K562 (cell line): ENCODE measurements around the gene MARK2. TPM values are rescaled to one million over a fixed set of nuclear protein-coding genes. Genes with fewer than 3 reads are reported as not detected.

ENCODE experiments used
- ATAC-seq: fragments of 200-7000 bp; cut with Tn5 transposase; 3 replicates; pipeline ENCODE4 v1.9.1; 2020; ENCODE audit warnings: moderate library complexity
- BruUV-seq: library from RNA; stranded (reverse); fragments of 400-500 nt; replicated peaks from 2 replicates; lab custom pipeline; 2021; lab: Mats Ljungman, UMichigan
- CTCF ChIA-PET: fragments of 300-600 bp; formaldehyde crosslinking; extraction: SDS; loops from one replicate; lab custom pipeline; 2021; ENCODE audit warnings: low intra/inter-chr PET ratio; lab: Yijun Ruan, JAX
- POLR2A ChIA-PET: fragments of 300-600, 350-650 bp; sonication (Branson Sonifier 250); formaldehyde crosslinking; extraction: SDS; loops from one replicate; lab custom pipeline; 2021; ENCODE audit warnings: antibody characterized with exemption, inconsistent platforms; lab: Yijun Ruan, JAX
- DNase-seq, 4 experiments: peaks; one replicate each; pipeline versions ENCODE4 v3.0.0 to v3.0.0-alpha.2; 2011 to 2018; ENCODE audit warnings: low spot score in 3 of 4, mixed read lengths in 3 of 4; ENCODE audit errors: extremely low read depth in 1 of 4
- FAIRE-seq: peaks from 2 replicates; lab custom pipeline; 2011; peaks lifted over from hg19 to GRCh38; lab: Jason Lieb, UNC
- H2AFZ ChIP-seq: 2 replicates; pipeline ENCODE4 v1.6.0; 2011; ENCODE audit warnings: low read depth, low read length, control low read depth, inconsistent platforms
- H3K27ac ChIP-seq: fragments of 200-600 bp; 3 replicates; pipeline ENCODE4 v1.8.0; 2011; ENCODE audit warnings: low read depth, mild to moderate bottlenecking, control low read depth, inconsistent platforms, low read length, moderate library complexity, mixed read lengths; ENCODE audit errors: extremely low read depth
- H3K27me3 ChIP-seq, 2 experiments: fragments of 300-600 bp in 1 of 2; 2 replicates in 1 of 2; 3 replicates in 1 of 2; pipeline versions ENCODE4 v1.6.0 to v1.8.0; 2011; ENCODE audit warnings: inconsistent platforms in 2 of 2, low read length in 2 of 2, mild to moderate bottlenecking in 1 of 2, mixed read lengths in 1 of 2, moderate library complexity in 1 of 2; ENCODE audit not compliant: control insufficient read depth in 2 of 2, insufficient read depth in 2 of 2
- H3K36me3 ChIP-seq: fragments of 300-600 bp; 3 replicates; pipeline ENCODE4 v1.8.0; 2011; ENCODE audit warnings: mild to moderate bottlenecking, low read length, inconsistent platforms; ENCODE audit not compliant: control insufficient read depth, insufficient read depth
- H3K4me1 ChIP-seq, 2 experiments: fragments of 200-600 bp in 1 of 2; replicated peaks in 1 of 2; 2 replicates in 1 of 2; 3 replicates in 1 of 2; pipeline versions ENCODE4 v1.5.1 to v1.8.0; 2011; ENCODE audit warnings: inconsistent platforms in 2 of 2, low read length in 2 of 2, mild to moderate bottlenecking in 1 of 2, mixed read lengths in 1 of 2, moderate library complexity in 1 of 2; ENCODE audit not compliant: control insufficient read depth in 2 of 2, insufficient read depth in 2 of 2
- H3K4me2 ChIP-seq: 2 replicates; pipeline ENCODE4 v1.6.1; 2011; ENCODE audit warnings: low read length, control low read depth, inconsistent platforms, mixed read lengths; ENCODE audit not compliant: insufficient read depth
- H3K4me3 ChIP-seq: fragments of 200-600 bp; sonication (generic), shearing (Covaris generic); 2 replicates; pipeline ENCODE4 v1.5.1; 2016; ENCODE audit warnings: control low read depth, inconsistent platforms
- H3K79me2 ChIP-seq: fragments of 200-600 bp; 3 replicates; pipeline ENCODE4 v1.8.0; 2011; ENCODE audit warnings: low read length, inconsistent platforms; ENCODE audit not compliant: control insufficient read depth, insufficient read depth
- H3K9ac ChIP-seq, 2 experiments: 2 replicates each; pipeline versions ENCODE4 v1.6.0 to v1.6.1; 2011; ENCODE audit warnings: low read depth in 2 of 2, low read length in 2 of 2, control low read depth in 1 of 2, inconsistent platforms in 1 of 2, mild to moderate bottlenecking in 1 of 2, mixed read lengths in 1 of 2; ENCODE audit not compliant: insufficient read depth in 1 of 2
- H3K9me1 ChIP-seq: one replicate; pipeline ENCODE4 v1.6.0; 2011; ENCODE audit warnings: inconsistent platforms, mild to moderate bottlenecking, low read length, moderate library complexity; ENCODE audit not compliant: control insufficient read depth, insufficient read depth
- H3K9me3 ChIP-seq: replicated peaks from 2 replicates; pipeline ENCODE4 v1.5.1; 2011; ENCODE audit warnings: low read depth, low read length, inconsistent platforms; ENCODE audit not compliant: control insufficient read depth, insufficient read depth
- H4K20me1 ChIP-seq: replicated peaks from 2 replicates; pipeline ENCODE4 v1.6.1; 2011; ENCODE audit warnings: low read length, inconsistent platforms, mixed read lengths; ENCODE audit not compliant: control insufficient read depth, insufficient read depth
- ARHGAP35 ChIP-seq: fragments of 450-650 bp; IDR thresholded peaks from 2 replicates; pipeline ENCODE4 v1.6.1; 2018; ENCODE audit not compliant: partially characterized antibody
- ATF7 ChIP-seq: fragments of 450-650 bp; IDR thresholded peaks from 2 replicates; pipeline ENCODE4 v1.7.1; 2014; ENCODE audit warnings: mild to moderate bottlenecking, moderate library complexity
- BMI1 ChIP-seq: fragments of 150-350 bp; IDR thresholded peaks from 2 replicates; pipeline ENCODE4 v1.6.1; 2014; ENCODE audit warnings: low read length
- BRD4 ChIP-seq: fragments of 200-600 bp; sonication (generic); IDR thresholded peaks from 2 replicates; pipeline ENCODE4 v1.6.1; 2017; ENCODE audit warnings: inconsistent platforms
- CBX8 ChIP-seq: fragments of 200-600 bp; sonication (generic); IDR thresholded peaks from 2 replicates; pipeline ENCODE4 v1.6.1; 2012; ENCODE audit warnings: borderline replicate concordance, mixed run types, low read depth, mild to moderate bottlenecking, moderate library complexity, mixed read lengths, low read length, control low read depth, inconsistent platforms; ENCODE audit not compliant: poor library complexity, severe bottlenecking; ENCODE audit errors: extremely low read depth
- CCAR2 ChIP-seq: fragments of 200-400 bp; formaldehyde crosslinking; IDR thresholded peaks from 2 replicates; pipeline ENCODE4 v1.6.1; 2017; ENCODE audit warnings: mild to moderate bottlenecking, low read depth, low read length
- FOXA3 ChIP-seq, 2 experiments: fragments of 450-650 bp in 1 of 2; sonication (generic) in 1 of 2; formaldehyde crosslinking; IDR thresholded peaks in 1 of 2; conservative IDR thresholded peaks in 1 of 2; 2 replicates each; pipeline versions ENCODE4 v1.4.0 to v1.8.0; 2020 to 2022; ENCODE audit warnings: mild to moderate bottlenecking in 2 of 2, missing genetic modification reagents in 1 of 2
- FOXO4 ChIP-seq: fragments of 450-650 bp; formaldehyde crosslinking; IDR thresholded peaks from 2 replicates; pipeline ENCODE4 v1.4.0; 2020; ENCODE audit warnings: mild to moderate bottlenecking, moderate library complexity
- FOXP4 ChIP-seq: sonication (generic); formaldehyde crosslinking; IDR thresholded peaks from 2 replicates; pipeline ENCODE4 v1.8.0; 2022; ENCODE audit warnings: mild to moderate bottlenecking, missing genetic modification reagents, borderline replicate concordance
- GABPB2 ChIP-seq: fragments of 250-450 bp; sonication (Bioruptor Pico); conservative IDR thresholded peaks from 2 replicates; pipeline ENCODE4 v1.5.1; 2021; ENCODE audit warnings: mild to moderate bottlenecking
- HDAC6 ChIP-seq: IDR thresholded peaks from 2 replicates; pipeline ENCODE4 v1.6.1; 2012; ENCODE audit warnings: low read depth, mild to moderate bottlenecking, control low read depth, inconsistent platforms, low read length, moderate library complexity
- NR2C2 ChIP-seq, 2 experiments: fragments of 200-800 bp in 1 of 2; sonication (Bioruptor generic) in 1 of 2; sonication (generic) in 1 of 2; formaldehyde crosslinking in 1 of 2; IDR thresholded peaks; 2 replicates each; pipeline versions ENCODE4 v1.6.1 to v1.8.0; 2016 to 2022; ENCODE audit warnings: mild to moderate bottlenecking in 1 of 2, missing compliant biosample characterization in 1 of 2, missing genetic modification characterization in 1 of 2, missing genetic modification reagents in 1 of 2
- PRMT5 ChIP-seq: sonication (generic); formaldehyde crosslinking; IDR thresholded peaks from 2 replicates; pipeline ENCODE4 v1.5.0; 2020; ENCODE audit warnings: missing genetic modification reagents
- ZKSCAN8 ChIP-seq: fragments of 200-800 bp; sonication (Bioruptor generic); IDR thresholded peaks from 2 replicates; pipeline ENCODE4 v1.6.1; 2016; ENCODE audit warnings: missing genetic modification characterization, missing compliant biosample characterization
- ZNF12 ChIP-seq: sonication (generic); formaldehyde crosslinking; IDR thresholded peaks from 2 replicates; pipeline ENCODE4 v1.4.0; 2020; ENCODE audit warnings: mild to moderate bottlenecking, missing genetic modification reagents
- ZNF165 ChIP-seq: fragments of 250-450 bp; sonication (Bioruptor Pico); IDR thresholded peaks from 2 replicates; pipeline ENCODE4 v1.4.0; 2020; ENCODE audit warnings: borderline replicate concordance
- ZNF24 ChIP-seq: fragments of 450-650 bp; IDR thresholded peaks from 2 replicates; pipeline ENCODE4 v1.6.1; 2016
- ZNF584 ChIP-seq: fragments of 200-800 bp; sonication (Bioruptor generic); IDR thresholded peaks from 2 replicates; pipeline ENCODE4 v1.6.1; 2016; ENCODE audit warnings: low read depth, mild to moderate bottlenecking, missing genetic modification characterization, missing compliant biosample characterization
- ZNF696 ChIP-seq: fragments of 250-450 bp; sonication (Bioruptor Pico); conservative IDR thresholded peaks from 2 replicates; pipeline ENCODE4 v1.4.0; 2020; ENCODE audit warnings: mild to moderate bottlenecking, moderate library complexity
- ZNF76 ChIP-seq: fragments of 250-450 bp; sonication (Bioruptor Pico); IDR thresholded peaks from 2 replicates; pipeline ENCODE4 v1.4.0; 2020; ENCODE audit warnings: mild to moderate bottlenecking, moderate library complexity, borderline replicate concordance
- WGBS: fragments of 100-300 bp; shearing (Covaris generic); methylation state at CpG from one replicate; pipeline ENCODE4 v1.1.6; 2016; ENCODE audit warnings: low coverage, mixed read lengths; ENCODE audit not compliant: insufficient coverage; ENCODE audit errors: missing lambda C conversion rate; 5-methylcytosine and 5-hydroxymethylcytosine counted together
- in situ Hi-C: fragments of 300-500 bp; cut with MboI; formaldehyde crosslinking; loops from 4 replicates; pipeline ENCODE4 v1.15.0; 2018; ENCODE audit warnings: inconsistent platforms, mixed read lengths
- intact Hi-C: fragments of 100-400 bp; cut with micrococcal nuclease; formaldehyde crosslinking; loops from 2 replicates; pipeline ENCODE4 v1.14.2; 2022
- polyA plus RNA-seq, 8 experiments: library from polyadenylated mRNA; depleted of rRNA in 4 of 8; stranded (reverse) in 5 of 8; unstranded in 3 of 8; fragments of >200 nt; fragmentation: Nextera tagmentation in 2 of 8; fragmentation: Illumina TruSeq in 1 of 8; extraction: Ambion mirVana in 2 of 8; extraction: Trizol in 1 of 8; gene quantifications; 2 replicates each; pipeline versions ENCODE4 v1.2.1 to v1.2.3, GENCODE V29; 2011 to 2014; ENCODE audit warnings: inconsistent platforms in 1 of 8, missing spikeins in 1 of 8
- total RNA-seq, 7 experiments: library from RNA; depleted of rRNA in 6 of 7; stranded (reverse); fragments of >200 nt in 6 of 7; fragmentation: Illumina TruSeq in 2 of 7; extraction: Trizol in 2 of 7; gene quantifications; 2 replicates each; pipeline versions ENCODE4 v1.2.1 to v1.2.3, GENCODE V29; 2011 to 2021; ENCODE audit warnings: low replicate concordance in 1 of 7

The MARK2 gene
- total and polyA plus RNA-seq, 9 of the 15 experiments (the other 6 are each of a cell fraction or from before 2014, with no cell fraction given), result 0.32 to 43.5 (median 15.1) TPM

GRCh38 chr11:63933459-63933858 is 94.5 kb downstream of the MARK2 start:
- no peak for FAIRE-seq
- CTCF ChIA-PET, result no interaction called here
- Histone ChIP-seq H3K4me3 (no peak overlapping the region), H3K79me2 (no peaks in the 10 kb centered on the region), H3K27me3 (no peaks in the 10 kb centered on the region), H3K27ac (no peak overlapping the region), H3K4me1 (peaks cover 9 to 10% of the 10 kb centered on the region in 2 experiments; a peak in 4 of 5 replicates), H2AFZ (no peak overlapping the region), H4K20me1 (no peaks in the 10 kb centered on the region), H3K4me2 (no peak overlapping the region), H3K9me3 (no peaks in the 10 kb centered on the region), H3K36me3 (no peaks in the 10 kb centered on the region), H3K9me1 (no peaks in the 10 kb centered on the region), H3K9ac (no peak overlapping the region)
- intact Hi-C loops, result no loop called here
- in situ Hi-C loops, result no loop called here
- 38% methylated on average over 1 of the region's 1 CpG for WGBS
- BruUV-seq, result no TSS peak
- TF ChIP-seq ATF7 (no peak), NR2C2 (CRISPR knock-in tag; IDR thresholded peaks at IDR 0.05) (no peak), NR2C2 (tag; IDR thresholded peaks at IDR 0.05) (no peak), ZNF584 (CRISPR knock-in tag) (no peak), GABPB2 (no peak), ZNF696 (CRISPR knock-in tag) (no peak), PRMT5 (CRISPR knock-in tag) (no peak), ZKSCAN8 (CRISPR knock-in tag) (no peak), BMI1 (no peak), HDAC6 (no peak), ZNF76 (CRISPR knock-in tag) (no peak), ZNF12 (CRISPR knock-in tag) (no peak), CCAR2 (no peak), BRD4 (no peak), FOXP4 (CRISPR knock-in tag) (no peak), ARHGAP35 (no peak), FOXO4 (no peak), FOXA3 (CRISPR knock-in tag; conservative IDR thresholded peaks at IDR 0.05 in 1 of 2, IDR thresholded peaks at IDR 0.05 in 1 of 2) (no peak), ZNF165 (CRISPR knock-in tag) (no peak), ZNF24 (no peak), CBX8 (no peak)
- POLR2A ChIA-PET, result no interaction called here
- ATAC-seq, result no peak
- DNase-seq, result no peak
